ENCODE data around the gene ARHGEF38. TPM values are rescaled to one million over a fixed set of nuclear protein-coding genes. Genes with fewer than 3 reads are reported as not detected.

The ARHGEF38 gene
- total RNA-seq, 1 donor from 2014 or later = not detected

GRCh38 chr4:105631818-105632400 is 79.5 kb downstream of the ARHGEF38 start:
- no peaks in the 10 kb centered on the region for H3K4me1 ChIP-seq
- H3K9me3 ChIP-seq = no peaks in the 10 kb centered on the region
- DNase-seq (ENCODE audit: low spot score in 2 of 2) = no peak
- H3K36me3 ChIP-seq = no peaks in the 10 kb centered on the region
- TF ChIP-seq CTCF (IDR thresholded peaks at IDR 0.05) = peak in 1 of 3 experiments; percentile 33
- no peak overlapping the region for H3K27ac ChIP-seq
- no peak overlapping the region for H3K4me3 ChIP-seq
- intact Hi-C loops (cut with DNase I) = no loop called here
- no peaks in the 10 kb centered on the region for H3K27me3 ChIP-seq

DNA sequence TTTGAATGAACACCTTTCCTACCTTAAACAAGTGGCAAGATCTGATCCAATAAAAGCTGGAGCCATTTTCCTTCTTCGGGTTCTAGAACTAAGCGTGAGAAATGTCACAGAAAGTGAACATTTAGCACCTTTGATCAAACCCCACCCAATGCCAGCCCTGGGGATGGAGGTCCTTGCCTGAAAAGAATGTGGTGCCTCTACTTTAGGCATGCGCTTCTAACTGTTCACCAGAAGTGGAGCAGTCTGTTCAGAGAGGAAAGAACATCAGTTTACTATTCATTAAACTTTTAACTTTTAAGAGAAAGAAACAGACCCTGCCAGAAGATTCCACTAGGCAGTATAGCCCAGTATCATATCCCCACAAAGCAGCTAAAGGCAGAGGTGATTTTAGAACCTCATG is 80.2 kb downstream of the ARHGEF38 start:
- Histone ChIP-seq H3K4me3 (no peak overlapping the region), H3K4me1 (no peaks in the 10 kb centered on the region), H3K27ac (no peak overlapping the region), H3K27me3 (no peaks in the 10 kb centered on the region), H3K36me3 (no peaks in the 10 kb centered on the region), H3K9me3 (no peaks in the 10 kb centered on the region)
- intact Hi-C loops (cut with DNase I) = no loop called here
- DNase-seq (ENCODE audit: low spot score in 2 of 2) = no peak
- no peak for TF ChIP-seq CTCF (IDR thresholded peaks at IDR 0.05)

DNA sequence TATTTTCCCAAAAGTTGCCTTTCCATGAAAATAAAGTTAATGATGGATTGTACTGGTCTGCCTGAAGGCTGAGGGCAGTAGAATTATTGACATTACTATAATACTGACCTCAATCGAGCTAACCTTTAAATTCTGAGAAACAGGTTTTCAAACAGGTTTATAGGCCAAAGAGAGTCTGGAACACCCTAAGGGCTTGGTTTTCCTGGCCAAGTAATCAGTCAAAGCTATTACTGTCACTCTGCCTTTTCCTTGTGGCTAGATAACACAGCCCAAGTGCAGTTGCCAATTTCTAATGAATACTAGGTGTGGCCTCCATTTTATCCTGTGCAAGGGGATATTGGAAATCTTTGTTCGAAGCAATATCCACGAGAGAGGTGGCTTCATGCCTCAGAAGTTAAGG is 80.8 kb downstream of the ARHGEF38 start:
- no peak for TF ChIP-seq CTCF (IDR thresholded peaks at IDR 0.05)
- intact Hi-C loops (cut with DNase I) = no loop called here
- DNase-seq (ENCODE audit: low spot score in 2 of 2) = no peak
- no peak overlapping the region for H3K4me3 ChIP-seq
- no peak overlapping the region for H3K27ac ChIP-seq
- H3K36me3 ChIP-seq = no peaks in the 10 kb centered on the region
- H3K4me1 ChIP-seq = no peaks in the 10 kb centered on the region
- H3K27me3 ChIP-seq = no peaks in the 10 kb centered on the region
- H3K9me3 ChIP-seq = no peaks in the 10 kb centered on the region

GRCh38 chr4:105634402-105635080 is 82.1 kb downstream of the ARHGEF38 start:
- no peak overlapping the region for H3K27ac ChIP-seq

GRCh38 chr4:105637408-105638176 is 85.2 kb downstream of the ARHGEF38 start:
- Histone ChIP-seq H3K4me1 (no peaks in the 10 kb centered on the region), H3K27ac (no peak overlapping the region), H3K9me3 (no peaks in the 10 kb centered on the region), H3K27me3 (no peaks in the 10 kb centered on the region), H3K36me3 (no peaks in the 10 kb centered on the region), H3K4me3 (no peak overlapping the region)
- no peak for TF ChIP-seq CTCF (IDR thresholded peaks at IDR 0.05)
- intact Hi-C loops (cut with DNase I) = no loop called here
- DNase-seq (ENCODE audit: low spot score in 2 of 2) = peak in 1 of 2 donors; percentile 83

More at GRCh38 chr4:105634402-105635080, 82.1 kb downstream of the ARHGEF38 start:
- no peaks in the 10 kb centered on the region for H3K9me3 ChIP-seq
- no peak overlapping the region for H3K4me3 ChIP-seq
- intact Hi-C loops (cut with DNase I) = no loop called here
- H3K36me3 ChIP-seq = no peaks in the 10 kb centered on the region
- TF ChIP-seq CTCF (IDR thresholded peaks at IDR 0.05) = no peak
- no peaks in the 10 kb centered on the region for H3K27me3 ChIP-seq
- DNase-seq (ENCODE audit: low spot score in 2 of 2) = no peak
- no peaks in the 10 kb centered on the region for H3K4me1 ChIP-seq

Measured in ascending aorta (tissue), 2 donors.